Lung (tissue), 12 donors: ENCODE results near the gene SH3GL2. TPM values are rescaled to one million over a fixed set of nuclear protein-coding genes. Genes with fewer than 3 reads are reported as not detected.

ENCODE experiments used
- ATAC-seq: fragments of 200-7000 bp; cut with Tn5 transposase; one replicate; pipeline ENCODE4 v1.9.1; 2020; ENCODE audit warnings: moderate number of reproducible peaks; ENCODE audit not compliant: insufficient read depth, low FRiP score
- DNase-seq, 3 donors: peaks; one replicate each; pipeline ENCODE4 v3.0.0-alpha.2; 2013 to 2017
- H3K27ac ChIP-seq, 2 donors: one replicate each; pipeline ENCODE4 v1.5.1; 2013; ENCODE audit warnings: mild to moderate bottlenecking in 2 of 2, moderate library complexity in 2 of 2, control low read depth in 1 of 2, inconsistent platforms in 1 of 2, low read depth in 1 of 2, low read length in 1 of 2
- H3K27me3 ChIP-seq, 3 donors: one replicate each; pipeline ENCODE4 v1.5.1; 2013; ENCODE audit warnings: low read length in 2 of 3; ENCODE audit not compliant: control insufficient read depth in 3 of 3, insufficient read depth in 3 of 3
- H3K36me3 ChIP-seq, 4 donors: one replicate each; pipeline ENCODE4 v1.5.1; 2013; ENCODE audit warnings: low read length in 4 of 4, mild to moderate bottlenecking in 1 of 4, moderate library complexity in 1 of 4; ENCODE audit not compliant: control insufficient read depth in 4 of 4, insufficient read depth in 4 of 4
- H3K4me1 ChIP-seq, 5 donors: one replicate each; pipeline ENCODE4 v1.5.1; 2013; ENCODE audit warnings: low read length in 5 of 5, mild to moderate bottlenecking in 2 of 5, moderate library complexity in 1 of 5; ENCODE audit not compliant: control insufficient read depth in 5 of 5, insufficient read depth in 5 of 5
- H3K4me3 ChIP-seq: one replicate; pipeline ENCODE4 v1.5.1; 2013; ENCODE audit warnings: mild to moderate bottlenecking, control low read depth, moderate library complexity
- H3K9ac ChIP-seq, 2 donors: one replicate each; pipeline ENCODE4 v1.5.1; 2013; ENCODE audit warnings: low read length in 2 of 2, control low read depth in 1 of 2; ENCODE audit not compliant: insufficient read depth in 1 of 2
- H3K9me3 ChIP-seq, 4 donors: one replicate each; pipeline ENCODE4 v1.5.1; 2013; ENCODE audit warnings: low read length in 3 of 4, mild to moderate bottlenecking in 1 of 4, moderate library complexity in 1 of 4; ENCODE audit not compliant: control insufficient read depth in 4 of 4, insufficient read depth in 3 of 4
- CTCF ChIP-seq: IDR thresholded peaks from 2 replicates; pipeline ENCODE4 v1.5.1; 2012; ENCODE audit warnings: mild to moderate bottlenecking; ENCODE audit errors: control extremely low read depth, extremely low read depth
- WGBS, 2 donors: extraction: QIAGEN DNeasy Blood & Tissue Kit; methylation state at CpG; one replicate each; pipeline ENCODE4 v1.1.7; 2013; 5-methylcytosine and 5-hydroxymethylcytosine counted together
- polyA plus RNA-seq, 2 donors: library from polyadenylated mRNA; stranded (reverse); fragments of 200-250 nt; gene quantifications; one replicate each; pipeline ENCODE4 v1.2.1, GENCODE V29; 2013
- total RNA-seq, 2 donors: library from RNA; depleted of rRNA in 1 of 2; stranded (reverse); fragments of >200 nt in 1 of 2; gene quantifications; one replicate each; pipeline ENCODE4 v1.2.1, GENCODE V29; 2014 to 2021
- donor health status: control.
- donor health status: control.
- donor health status: Bipolar disorder and iron deficiency.
- donor health status: healthy.
- donor health status: DM: yes; HTN: yes; CAD: no.

Gene SH3GL2
- total and polyA plus RNA-seq, 4 donors, result 0.07 to 2.9 (median 1.1) TPM

- no peaks in the 10 kb centered on the region for H3K36me3 ChIP-seq
- 76 to 81% methylated on average over 1 of the region's 1 CpG for WGBS, 2 donors
- ATAC-seq, result no peak
- no peak for TF ChIP-seq CTCF
- no peaks in the 10 kb centered on the region for H3K4me1 ChIP-seq
- no peak overlapping the region for H3K27ac ChIP-seq
- H3K4me3 ChIP-seq, result no peak overlapping the region
- no peaks in the 10 kb centered on the region for H3K9me3 ChIP-seq
- peaks cover 0 to 3% (median 0%) of the 10 kb centered on the region in 3 donors for H3K27me3 ChIP-seq
- H3K9ac ChIP-seq, result no peak overlapping the region
- no peak for DNase-seq
Measured at GRCh38 chr9:17588395-17588794, 9.5 kb downstream of the SH3GL2 start.

- WGBS, 2 donors, result 92 to 95% methylated on average over 4 of the region's 4 CpGs
Measured at GRCh38 chr9:17588941-17589340, 10.1 kb downstream of the SH3GL2 start.

GRCh38 chr9:17589771-17590170 is 10.9 kb downstream of the SH3GL2 start:
- Histone ChIP-seq H3K9ac (no peak overlapping the region), H3K9me3 (no peaks in the 10 kb centered on the region), H3K4me3 (no peak overlapping the region), H3K27ac (no peak overlapping the region), H3K4me1 (no peaks in the 10 kb centered on the region), H3K36me3 (no peaks in the 10 kb centered on the region), H3K27me3 (peaks cover 0 to 3% (median 0%) of the 10 kb centered on the region in 3 donors)
- ATAC-seq (no peak), DNase-seq (no peak)
- WGBS, 2 donors, result 92 to 95% methylated on average over 5 of the region's 5 CpGs
- no peak for TF ChIP-seq CTCF

More at GRCh38 chr9:17588941-17589340, 10.1 kb downstream of the SH3GL2 start:
- ATAC-seq (no peak), DNase-seq (no peak)
- Histone ChIP-seq H3K36me3 (no peaks in the 10 kb centered on the region), H3K27ac (no peak overlapping the region), H3K4me3 (no peak overlapping the region), H3K27me3 (peaks cover 0 to 3% (median 0%) of the 10 kb centered on the region in 3 donors), H3K4me1 (no peaks in the 10 kb centered on the region), H3K9me3 (no peaks in the 10 kb centered on the region), H3K9ac (no peak overlapping the region)
- no peak for TF ChIP-seq CTCF

- ATAC-seq, result no peak
- Histone ChIP-seq H3K4me1 (no peaks in the 10 kb centered on the region), H3K27me3 (no peaks in the 10 kb centered on the region), H3K9ac (no peak overlapping the region), H3K4me3 (no peak overlapping the region), H3K9me3 (no peaks in the 10 kb centered on the region), H3K27ac (no peak overlapping the region), H3K36me3 (no peaks in the 10 kb centered on the region)
- no peak for TF ChIP-seq CTCF
- 91% methylated on average over 3 of the region's 3 CpGs for WGBS, 2 donors
- no peak for DNase-seq
Measured at GRCh38 chr9:17594961-17595360, 16.1 kb downstream of the SH3GL2 start.
